HG02870 (cell line): ENCODE data around the gene TMEM45A.
"Not testable (repeated sequence)": the region's sequence is repeated elsewhere in the genome, so short reads cannot be mapped to it uniquely, and the experiment has no call there.

ENCODE experiments used
- ATAC-seq: cut with Tn5 transposase; IDR thresholded peaks from one replicate; pipeline ENCODE4 v1.9.1; 2021; ENCODE audit warnings: mild to moderate bottlenecking, moderate library complexity; ENCODE audit not compliant: unreplicated experiment

TMEM45A gene

GRCh38 chr3:100482176-100482575 is 10.2 kb upstream of the TMEM45A start:
- no peak for ATAC-seq

- ATAC-seq = no peak
Measured at GRCh38 chr3:100483529-100483928, 8.9 kb upstream of the TMEM45A start.

GRCh38 chr3:100486808-100487207 is 5.6 kb upstream of the TMEM45A start:
- no peak for ATAC-seq

- no peak for ATAC-seq
Measured at GRCh38 chr3:100489118-100489517, 3.3 kb upstream of the TMEM45A start.

- no peak for ATAC-seq
Measured at GRCh38 chr3:100496711-100497261, 4.4 kb downstream of the TMEM45A start.

GRCh38 chr3:100499651-100500050 is 7.2 kb downstream of the TMEM45A start:
- no peak for ATAC-seq

GRCh38 chr3:100500320-100500880 is 8.0 kb downstream of the TMEM45A start:
- no peak for ATAC-seq

- ATAC-seq = no peak
Measured at GRCh38 chr3:100503448-100503847, 11.0 kb downstream of the TMEM45A start.

GRCh38 chr3:100506355-100506754 is 13.9 kb downstream of the TMEM45A start:
- ATAC-seq = no peak

GRCh38 chr3:100509818-100510217 is 17.4 kb downstream of the TMEM45A start:
- not testable (repeated sequence) for ATAC-seq

- ATAC-seq = no peak
Measured at GRCh38 chr3:100516232-100516631, 23.8 kb downstream of the TMEM45A start.

GRCh38 chr3:100516838-100517237 is 24.4 kb downstream of the TMEM45A start:
- no peak for ATAC-seq

- ATAC-seq = no peak
Measured at GRCh38 chr3:100517276-100517675, 24.9 kb downstream of the TMEM45A start.

- no peak for ATAC-seq
Measured at GRCh38 chr3:100518244-100518643, 25.8 kb downstream of the TMEM45A start.

- no peak for ATAC-seq
Measured at GRCh38 chr3:100518983-100519382, 26.6 kb downstream of the TMEM45A start.

- no peak for ATAC-seq
Measured at GRCh38 chr3:100521439-100521845, 29.0 kb downstream of the TMEM45A start.

GRCh38 chr3:100522125-100522524 is 29.7 kb downstream of the TMEM45A start:
- no peak for ATAC-seq

- no peak for ATAC-seq
Measured at GRCh38 chr3:100523050-100523760, 30.8 kb downstream of the TMEM45A start.

GRCh38 chr3:100525753-100526612 is 33.6 kb downstream of the TMEM45A start:
- ATAC-seq = no peak

GRCh38 chr3:100526613-100527346 is 34.4 kb downstream of the TMEM45A start:
- ATAC-seq = no peak

- ATAC-seq = no peak
Measured at GRCh38 chr3:100527347-100527735, 34.9 kb downstream of the TMEM45A start.
